ENCODE data around the gene SDF4. TPM values are rescaled to one million over a fixed set of nuclear protein-coding genes. Genes with fewer than 3 reads are reported as not detected.

The SDF4 gene
- total and polyA plus RNA-seq, 2 experiments from 2014 or later: 45.0 to 62.6 TPM

- Histone ChIP-seq H3K4me2 (no peak overlapping the region), H4K20me1 (replicated peaks; ENCODE audit: insufficient read depth) (peaks cover 32% of the 10 kb centered on the region), H3K4me3 (no peak overlapping the region), H3K36me3 (ENCODE audit: insufficient read depth) (peaks cover 7% of the 10 kb centered on the region; the same call in 1 of the 2 replicates), H3K79me2 (replicated peaks; ENCODE audit: insufficient read depth) (peaks cover 65% of the 10 kb centered on the region), H3K27ac (ENCODE audit: low read depth) (0 out of 2 replicates have a peak overlapping the region, but pooled peaks have one; percentile 26), H2AFZ (no peak overlapping the region), H3K9me2 (ENCODE audit: insufficient read depth) (no peaks in the 10 kb centered on the region), H3F3A (replicated peaks; ENCODE audit: low read depth) (0 out of 2 replicates have a peak, but pooled peaks cover 6% of the 10 kb centered on the region), H3K4me1 (ENCODE audit: insufficient read depth) (no peaks in the 10 kb centered on the region; the same call in 1 of the 2 replicates), H3K27me3 (ENCODE audit: insufficient read depth) (no peaks in the 10 kb centered on the region)
- H3K4me1 Mint-ChIP-seq: peaks cover 25% of the 10 kb centered on the region
- no peaks in the 10 kb centered on the region for H3K9me3 Mint-ChIP-seq
- ATAC-seq (no peak), DNase-seq (ENCODE audit: low spot score) (no peak)
- peaks cover 6% of the 10 kb centered on the region for H3K27me3 Mint-ChIP-seq (ENCODE audit: insufficient read depth, low read depth, poor library complexity)
- H3K27ac Mint-ChIP-seq: no peak overlapping the region
- no peak overlapping the region; the same call in 2 of the 3 replicates for H3K4me3 Mint-ChIP-seq
- no peak for TF ChIP-seq ZNF331 (CRISPR knock-in tag; IDR thresholded peaks at IDR 0.05; ENCODE audit: low read depth)
- no peak for TF ChIP-seq EZH2 (IDR thresholded peaks at IDR 0.05; ENCODE audit: low read depth, unreplicated experiment)
- TF ChIP-seq ETS1 (IDR thresholded peaks at IDR 0.05): no peak
- no peak for TF ChIP-seq POLR2AphosphoS5 (IDR thresholded peaks at IDR 0.05; ENCODE audit: low read depth)
- TF ChIP-seq NANOG (IDR thresholded peaks at IDR 0.05; ENCODE audit: borderline replicate concordance): no peak
- no peak for TF ChIP-seq CREB1 (CRISPR knock-in tag; IDR thresholded peaks at IDR 0.05; ENCODE audit: low read depth)
- TF ChIP-seq CTCF (conservative IDR thresholded peaks at IDR 0.05; ENCODE audit: low read depth in 2 of 2): no peak
- no peak for TF ChIP-seq STAT1 (IDR thresholded peaks at IDR 0.05; ENCODE audit: unreplicated experiment)
- no peak for TF ChIP-seq ZNF462 (CRISPR knock-in tag; IDR thresholded peaks at IDR 0.05)
- TF ChIP-seq REST (IDR thresholded peaks at IDR 0.05; ENCODE audit: unreplicated experiment): no peak
- TF ChIP-seq JUNB (IDR thresholded peaks at IDR 0.05; ENCODE audit: unreplicated experiment): no peak
- TF ChIP-seq EZH2phosphoT487 (IDR thresholded peaks at IDR 0.05; ENCODE audit: unreplicated experiment): no peak
- no peak for TF ChIP-seq ZNF114 (CRISPR knock-in tag; IDR thresholded peaks at IDR 0.05)
- peaks cover 36% of the 10 kb centered on the region for H3K36me3 Mint-ChIP-seq (ENCODE audit: low read depth)
Measured at GRCh38 chr1:1268284-1268682, 36.5 kb upstream of the SDF4 start.
